ENCODE data around the gene RNPEPL1.
"Not testable (repeated sequence)": the region's sequence is repeated elsewhere in the genome, so short reads cannot be mapped to it uniquely, and the experiment has no call there.

The RNPEPL1 gene

DNA sequence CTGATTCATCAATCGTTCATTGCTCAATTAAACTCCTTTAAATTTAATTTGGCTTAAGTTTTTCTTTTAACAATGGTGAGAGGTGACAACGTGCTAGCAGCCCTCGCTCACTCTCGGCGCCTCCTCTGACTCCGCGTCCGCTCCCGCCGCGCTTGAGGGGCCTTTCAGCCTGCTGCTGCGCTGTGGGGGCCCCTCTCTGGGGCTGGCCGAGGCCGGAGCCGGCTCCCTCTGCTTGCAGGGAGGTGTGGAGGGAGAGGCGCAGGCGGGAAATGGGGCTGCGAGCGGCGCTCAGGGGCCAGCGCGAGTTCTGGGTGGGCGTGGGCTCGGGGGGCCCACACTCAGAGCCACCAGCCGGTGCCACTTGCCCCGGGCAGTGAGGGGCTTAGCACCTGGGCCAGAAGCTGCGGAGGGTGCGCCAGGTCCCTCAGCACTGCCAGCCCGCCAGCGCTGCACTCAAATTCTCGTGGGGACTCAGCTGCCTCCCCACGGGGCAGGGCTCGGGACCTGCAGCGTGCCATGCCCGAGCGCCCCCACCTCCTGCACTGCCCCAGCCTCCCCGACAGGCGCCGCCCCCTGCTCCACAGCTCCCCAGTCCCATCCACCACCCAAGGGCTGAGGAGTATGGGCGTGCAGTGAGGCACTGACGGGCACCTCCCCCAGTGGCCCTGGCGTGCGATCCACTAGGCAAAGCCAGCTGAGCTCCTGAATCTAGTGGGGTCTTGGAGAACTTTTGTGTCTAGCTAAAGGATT, 30.1 kb upstream of the RNPEPL1 start:
- DNase-seq = no peak

DNA sequence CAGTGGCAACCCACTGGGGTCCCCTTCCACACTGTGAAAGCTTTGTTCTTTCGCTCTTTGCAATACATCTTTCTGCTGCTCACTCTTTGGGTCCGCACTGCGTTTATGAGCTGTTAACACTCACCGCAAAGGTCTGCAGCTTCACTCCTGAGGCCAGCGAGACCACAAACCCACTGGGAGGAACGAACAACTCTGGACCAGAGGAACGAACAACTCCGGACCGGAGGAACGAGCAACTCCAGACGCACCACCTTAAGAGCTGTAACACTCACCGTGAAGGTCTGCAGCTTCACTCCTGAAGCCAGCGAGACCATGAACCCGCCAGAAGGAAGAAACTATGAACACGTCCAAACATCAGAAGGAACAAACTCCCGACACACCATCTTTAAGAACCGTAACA, 29.2 kb upstream of the RNPEPL1 start:
- DNase-seq = not testable (repeated sequence)

DNA sequence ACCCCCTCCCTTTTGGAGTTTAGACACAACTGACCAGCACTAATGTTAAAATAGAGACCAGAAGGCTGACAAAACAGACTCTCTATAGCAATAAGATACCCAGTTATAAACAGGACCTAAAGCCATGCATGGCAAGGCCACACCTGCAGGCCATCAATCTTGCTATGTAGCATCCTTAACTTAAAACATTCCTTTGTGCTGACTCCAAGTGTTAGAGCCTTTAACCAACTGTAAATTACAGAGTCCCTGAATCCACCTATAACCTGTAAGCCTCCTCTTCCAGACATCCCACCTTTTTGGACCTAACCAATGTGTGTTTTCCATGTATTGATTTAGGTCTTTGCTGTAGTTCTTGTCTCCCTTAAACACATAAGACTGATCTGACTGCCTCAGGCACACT, 28.4 kb upstream of the RNPEPL1 start:
- no peak for DNase-seq

DNA sequence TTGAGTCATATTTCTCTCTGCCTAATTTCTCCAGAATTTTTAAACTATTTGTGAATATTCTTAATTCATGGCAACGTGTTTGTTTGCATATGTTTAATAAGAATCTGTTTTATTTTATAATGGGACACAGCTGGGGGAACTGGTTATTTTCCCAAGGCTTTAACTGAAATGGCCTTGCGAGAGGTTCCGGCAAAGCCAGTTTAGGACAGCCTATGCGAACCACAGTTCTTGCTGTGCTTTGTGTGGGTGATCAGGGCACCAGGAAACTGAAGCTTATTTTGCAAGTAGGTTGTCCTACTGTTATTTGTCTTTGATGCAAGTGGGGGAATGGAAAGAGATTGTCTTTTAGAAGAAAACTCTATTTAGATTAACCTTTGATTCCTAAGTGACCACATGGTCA, 17.0 kb upstream of the RNPEPL1 start:
- DNase-seq = no peak

DNA sequence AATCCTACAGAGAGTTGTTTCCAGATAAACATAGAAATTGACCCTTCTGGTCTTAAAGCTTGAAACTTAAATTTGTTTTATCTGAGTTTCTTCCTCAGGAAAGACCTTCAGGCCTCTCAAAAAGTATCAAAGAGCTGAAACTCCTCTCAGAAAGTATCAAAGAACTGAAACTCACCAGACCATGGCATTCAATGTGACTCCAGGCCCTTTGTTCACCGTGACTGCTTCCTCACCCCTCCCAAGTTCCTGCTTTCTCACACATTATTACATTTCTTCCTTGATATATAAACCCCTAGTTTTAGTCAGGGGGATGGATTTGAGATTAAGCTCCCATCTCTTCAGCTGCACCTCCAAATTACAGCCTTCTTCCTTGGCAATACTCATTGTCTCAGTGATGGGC, 16.5 kb upstream of the RNPEPL1 start:
- DNase-seq = no peak

DNA sequence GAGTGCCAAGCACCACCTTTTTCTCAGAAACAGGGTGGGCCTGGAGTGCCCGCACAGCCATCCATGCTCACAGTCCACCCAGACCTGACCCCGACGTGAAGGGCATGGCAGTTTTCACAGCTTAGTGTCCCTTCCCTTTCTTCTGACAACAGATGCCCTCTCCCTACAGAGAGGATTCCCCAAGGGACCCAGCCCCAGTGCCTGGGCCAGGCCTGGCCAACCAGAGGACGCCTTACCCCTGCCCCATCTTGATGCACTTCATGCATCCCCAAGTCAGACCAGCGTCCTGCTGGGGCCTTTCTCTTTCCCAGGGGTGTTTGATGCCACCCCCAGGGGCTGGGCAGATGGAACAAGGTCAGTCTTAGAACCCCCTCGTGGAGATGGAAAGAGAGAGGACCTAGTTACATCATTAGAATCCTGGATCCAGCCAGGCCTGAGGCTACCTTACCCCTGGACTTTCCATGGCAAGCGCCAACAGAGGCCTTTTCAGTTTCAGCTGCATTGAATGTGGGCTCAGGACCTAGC, 14.3 kb upstream of the RNPEPL1 start:
- DNase-seq = no peak

DNA sequence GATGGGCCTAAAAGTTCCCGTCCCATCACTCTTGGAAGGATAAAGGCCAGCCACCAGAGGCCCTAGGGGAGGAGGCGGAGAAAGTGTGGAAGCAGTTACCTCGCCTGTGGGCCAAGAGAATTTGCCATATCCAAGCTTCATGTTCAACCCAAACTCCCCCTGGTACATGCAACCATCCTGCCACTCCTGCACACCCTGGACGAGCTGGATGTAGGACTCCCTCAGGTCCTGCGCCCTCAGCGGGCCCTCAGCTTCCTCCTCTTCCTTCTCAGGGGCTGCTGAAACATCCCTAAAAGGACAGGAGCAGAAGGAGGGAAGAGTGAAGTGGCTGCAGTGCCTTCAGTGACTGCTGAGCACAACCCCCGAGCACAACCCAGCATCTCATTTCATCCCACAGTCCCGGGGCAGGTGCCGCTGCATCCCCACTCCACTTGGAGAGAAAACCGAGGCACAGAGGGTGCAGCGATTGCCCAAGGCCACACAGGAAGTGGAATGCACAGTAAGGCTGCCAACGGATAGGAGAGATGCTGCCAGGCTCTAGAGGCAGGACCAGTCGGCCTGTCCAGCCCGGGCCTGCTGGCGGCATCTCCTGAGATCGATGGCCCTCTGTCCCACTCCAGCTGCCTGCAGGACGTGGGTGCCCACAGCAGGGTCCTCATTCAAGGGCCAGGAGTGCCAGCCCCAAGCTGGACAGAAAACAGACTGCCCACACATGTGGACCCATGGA, 13.4 kb upstream of the RNPEPL1 start:
- no peak for DNase-seq

DNA sequence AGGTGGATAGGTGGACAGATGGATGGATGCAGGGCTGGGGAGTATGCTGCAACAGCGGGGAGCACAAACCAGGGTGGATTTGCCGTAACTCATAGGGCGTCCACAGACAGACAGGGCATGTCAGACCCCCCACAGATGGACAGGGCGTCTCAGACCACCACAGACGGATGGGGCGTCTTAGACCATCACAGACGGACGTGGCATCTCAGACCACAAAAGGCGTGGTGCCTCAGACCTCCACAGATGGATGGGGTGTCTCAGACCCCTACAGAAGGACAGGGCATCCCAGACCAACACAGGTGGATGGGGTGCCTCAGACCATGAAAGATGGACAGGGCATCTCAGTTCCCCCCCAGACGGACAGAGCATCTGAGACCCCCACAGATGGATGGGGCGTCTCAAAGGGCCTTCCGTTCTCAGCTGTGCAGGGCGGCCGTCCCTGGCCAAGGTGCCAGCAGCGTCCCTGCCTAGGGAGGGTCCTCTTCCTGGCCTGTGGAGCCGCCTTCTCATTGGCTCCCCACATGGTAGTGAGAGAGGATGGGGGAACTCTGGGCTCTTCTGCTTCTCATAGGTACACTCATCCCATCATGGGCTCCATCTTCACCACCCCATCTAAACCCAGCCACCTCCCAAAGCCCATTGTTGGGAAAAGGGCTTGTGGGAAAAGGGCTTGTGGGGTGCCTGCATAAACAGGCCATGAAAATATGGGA, 12.6 kb upstream of the RNPEPL1 start:
- DNase-seq = no peak

DNA sequence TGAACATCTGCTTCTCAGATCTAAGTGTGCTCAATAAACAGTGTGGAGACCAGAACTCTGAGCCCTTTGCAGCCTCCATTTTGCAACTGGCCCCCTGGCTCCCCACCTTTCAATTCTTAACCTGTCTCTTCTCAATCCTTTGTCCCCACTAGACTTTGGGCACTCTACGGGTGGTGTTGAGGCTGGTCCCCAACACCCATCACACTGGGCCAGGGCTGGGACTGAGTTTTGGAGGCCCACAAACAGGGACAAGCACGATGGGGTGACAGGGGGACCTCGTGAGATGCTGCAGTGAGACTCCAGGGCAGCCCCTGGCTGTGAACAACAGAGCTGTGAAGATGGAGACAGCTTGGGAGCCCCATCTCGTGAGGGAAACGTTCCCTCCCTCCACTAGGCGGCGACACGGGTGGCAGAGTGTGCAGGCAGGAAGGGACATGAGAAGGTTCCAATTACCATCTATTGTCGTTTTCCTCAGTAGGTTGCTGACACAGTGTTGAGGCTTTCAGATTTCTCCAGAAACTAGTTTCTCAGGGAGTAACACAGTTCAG, 11.7 kb upstream of the RNPEPL1 start:
- DNase-seq = peak; percentile 53

DNA sequence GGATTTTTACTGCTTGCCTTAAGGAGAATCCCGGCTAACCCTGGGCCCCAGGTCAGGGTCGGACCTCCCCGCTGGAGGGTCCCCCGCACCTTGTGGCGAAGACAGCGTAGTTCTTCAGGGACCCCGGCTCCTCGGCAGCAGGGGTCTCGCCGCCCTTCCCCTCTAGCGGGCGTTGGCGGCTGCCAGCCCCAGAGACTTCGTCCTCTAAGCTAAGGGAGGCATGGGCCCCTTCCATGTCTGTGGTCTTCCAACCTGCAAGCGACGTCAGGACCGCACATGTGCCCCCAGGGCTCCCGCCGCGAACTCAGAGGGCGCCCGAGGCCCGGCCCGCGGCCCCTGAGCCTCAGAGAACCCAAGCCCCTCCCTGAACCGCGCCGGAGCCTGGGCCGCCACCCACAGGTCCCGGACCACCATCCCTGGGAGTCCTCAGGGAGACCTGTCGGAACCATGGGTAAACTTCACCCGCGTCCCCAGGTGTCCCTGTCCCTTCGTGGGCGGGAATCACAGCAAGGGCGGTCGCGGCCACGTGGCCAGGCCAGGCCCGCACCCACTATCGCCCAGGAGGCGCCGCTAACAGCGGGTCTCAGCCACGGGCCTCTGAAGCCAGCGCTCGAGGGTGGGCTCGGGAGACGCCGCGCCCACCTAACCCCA, 11.1 kb upstream of the RNPEPL1 start:
- DNase-seq = no peak

DNA sequence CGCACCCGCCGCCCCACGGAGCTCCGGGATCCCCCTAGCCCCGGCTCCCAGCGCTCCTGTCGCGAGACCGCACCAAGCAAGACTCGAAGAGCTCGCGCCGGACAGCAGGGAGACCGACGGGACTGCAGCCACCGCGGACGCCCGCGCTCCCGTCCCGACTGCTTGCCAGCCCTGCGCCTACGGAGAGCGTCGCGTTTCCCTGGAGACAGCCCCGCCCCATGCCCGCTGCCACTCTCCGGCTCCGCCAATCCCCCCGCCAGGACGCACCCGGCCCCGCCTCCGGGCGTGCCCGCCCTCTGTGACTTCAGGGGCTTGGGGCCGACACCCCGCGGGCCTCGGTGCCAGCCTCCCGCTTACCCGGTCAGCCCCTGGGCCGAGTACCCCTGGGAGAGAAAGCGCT, 10.5 kb upstream of the RNPEPL1 start, which contains the start of gene ANKMY1:
ANKMY1 (minus strand) TSS at position 181 of the 400 bp plus-strand sequence. CDS start 653 bp downstream, outside the sequence.
- peak; percentile 76 for DNase-seq

DNA sequence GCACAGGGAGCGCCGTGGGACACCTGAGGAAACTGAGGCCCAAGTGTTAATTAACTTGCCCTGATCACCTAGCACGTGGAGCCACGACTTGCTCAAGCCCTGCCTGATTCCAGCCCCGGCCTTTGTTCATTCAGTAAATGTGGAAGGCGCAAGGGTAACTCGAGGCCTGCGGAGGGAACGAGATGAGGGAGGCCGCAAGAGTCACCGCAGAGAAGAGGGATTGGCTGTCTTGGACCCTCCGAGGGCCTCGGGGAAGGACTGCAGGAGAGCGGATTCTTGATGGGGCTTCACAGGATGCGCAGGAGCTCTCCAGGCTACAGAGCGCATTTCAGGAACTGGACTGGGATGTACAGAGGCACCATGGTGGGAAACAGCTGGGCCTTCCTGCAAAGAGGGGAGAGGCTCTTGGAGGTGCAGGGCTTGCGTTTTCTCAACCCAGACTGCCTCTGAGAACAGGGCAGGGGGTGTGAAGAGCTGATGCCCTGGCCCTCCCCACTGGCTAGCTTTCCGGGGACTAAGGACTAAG, 10.0 kb upstream of the RNPEPL1 start:
- no peak for DNase-seq

DNA sequence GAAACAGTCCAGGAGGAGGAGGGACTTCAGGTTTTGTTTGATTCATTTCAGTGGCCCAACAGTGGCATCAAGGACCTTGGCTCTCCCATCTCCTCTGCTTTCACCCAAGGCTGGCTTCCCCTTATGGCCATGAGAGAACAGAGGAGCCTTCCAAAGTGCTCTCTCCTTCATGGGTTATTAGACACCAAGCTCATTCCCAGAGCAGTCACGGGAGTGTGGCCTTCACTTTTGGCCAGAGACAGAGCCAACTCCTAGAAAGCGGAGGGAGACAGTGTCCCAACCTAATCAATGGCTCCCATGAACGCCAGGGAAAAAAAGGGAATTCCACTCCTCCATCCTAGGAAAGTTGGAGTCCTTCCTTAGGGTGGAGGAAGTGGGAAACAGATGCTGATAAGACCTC, 9.0 kb upstream of the RNPEPL1 start:
- no peak for DNase-seq

DNA sequence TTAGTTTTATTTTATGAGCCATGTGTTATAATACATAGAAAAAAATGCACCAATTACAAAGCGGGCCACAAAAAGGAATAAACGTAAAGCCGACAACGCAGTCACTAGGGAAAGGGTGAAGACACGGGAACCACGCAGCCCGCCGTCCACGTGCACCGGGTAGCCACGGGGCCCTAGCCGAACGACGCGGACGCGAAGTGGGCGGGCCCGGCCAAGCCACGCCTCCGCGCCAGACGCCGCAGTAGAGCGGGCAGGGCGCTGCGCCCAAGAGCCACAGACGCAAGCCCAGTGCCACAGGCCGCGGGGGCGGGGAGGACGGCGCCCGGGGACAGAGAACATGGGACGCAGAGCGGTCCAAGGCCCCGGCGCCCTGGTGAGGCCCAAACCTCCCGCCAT, 8.2 kb upstream of the RNPEPL1 start, which contains the start of gene DUSP28:
DUSP28 (plus strand) TSS at position 274 of the 396 bp plus-strand sequence. CDS start 328 bp downstream, outside the sequence.
- DNase-seq = peak; percentile 85

DNA sequence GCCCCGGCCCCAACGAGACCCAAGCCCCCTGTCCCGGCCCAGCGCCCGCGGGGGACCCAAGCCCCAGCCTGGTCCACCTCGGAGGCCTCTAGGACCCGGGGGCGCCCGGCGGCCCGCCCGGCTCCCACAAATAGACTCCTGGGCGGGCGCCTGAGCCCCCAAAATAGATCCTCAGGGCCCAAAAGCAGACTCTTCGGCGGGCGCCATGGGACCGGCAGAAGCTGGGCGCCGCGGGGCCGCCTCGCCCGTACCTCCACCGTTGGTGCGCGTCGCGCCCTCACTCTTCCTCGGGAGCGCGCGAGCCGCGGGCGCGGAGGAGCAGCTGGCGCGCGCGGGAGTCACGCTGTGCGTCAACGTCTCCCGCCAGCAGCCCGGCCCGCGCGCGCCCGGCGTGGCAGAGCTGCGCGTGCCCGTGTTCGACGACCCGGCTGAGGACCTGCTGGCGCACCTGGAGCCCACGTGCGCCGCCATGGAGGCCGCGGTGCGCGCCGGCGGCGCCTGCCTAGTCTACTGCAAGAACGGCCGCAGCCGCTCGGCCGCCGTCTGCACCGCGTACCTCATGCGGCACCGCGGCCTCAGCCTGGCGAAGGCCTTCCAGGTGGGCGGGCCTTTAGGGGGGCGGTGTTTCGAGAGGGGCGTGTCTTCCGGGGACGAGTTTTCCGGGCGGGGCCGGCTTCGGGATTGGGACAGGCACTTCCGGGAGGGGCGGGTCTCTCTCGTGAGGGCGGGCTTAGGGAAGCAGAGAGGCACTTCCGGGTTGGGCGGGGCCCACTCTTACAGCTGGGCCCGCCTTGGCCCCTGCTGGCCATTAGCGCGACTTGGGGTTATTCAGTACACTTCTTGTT, 7.6 kb upstream of the RNPEPL1 start:
- peak; percentile 98 for DNase-seq

DNA sequence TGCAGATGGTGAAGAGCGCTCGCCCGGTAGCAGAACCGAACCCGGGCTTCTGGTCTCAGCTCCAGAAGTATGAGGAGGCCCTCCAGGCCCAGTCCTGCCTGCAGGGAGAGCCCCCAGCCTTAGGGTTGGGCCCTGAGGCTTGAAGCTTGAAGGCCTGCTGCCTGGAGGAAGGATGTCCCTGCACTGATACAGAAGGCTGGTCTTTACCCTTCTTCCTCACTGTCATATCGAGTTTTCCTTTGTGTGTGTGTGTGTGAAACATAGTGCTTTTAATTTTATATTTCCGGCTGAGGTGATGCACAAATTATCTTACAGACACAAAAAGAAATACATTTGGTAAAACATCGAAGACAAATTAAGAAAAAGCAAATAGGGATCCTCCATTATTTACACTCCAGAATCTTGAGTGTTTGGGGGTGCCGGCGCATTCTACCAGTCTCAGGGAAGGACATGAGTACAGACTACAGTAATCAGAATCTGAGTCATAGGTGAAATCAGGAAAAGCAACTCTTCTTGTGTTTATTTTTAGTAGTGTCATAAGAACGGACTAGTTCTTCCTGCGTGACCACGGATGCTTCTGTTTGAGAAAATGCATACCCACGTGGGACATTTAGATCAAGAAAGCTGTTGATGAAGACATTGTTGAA, 6.8 kb upstream of the RNPEPL1 start:
- peak; percentile 66 for DNase-seq

DNA sequence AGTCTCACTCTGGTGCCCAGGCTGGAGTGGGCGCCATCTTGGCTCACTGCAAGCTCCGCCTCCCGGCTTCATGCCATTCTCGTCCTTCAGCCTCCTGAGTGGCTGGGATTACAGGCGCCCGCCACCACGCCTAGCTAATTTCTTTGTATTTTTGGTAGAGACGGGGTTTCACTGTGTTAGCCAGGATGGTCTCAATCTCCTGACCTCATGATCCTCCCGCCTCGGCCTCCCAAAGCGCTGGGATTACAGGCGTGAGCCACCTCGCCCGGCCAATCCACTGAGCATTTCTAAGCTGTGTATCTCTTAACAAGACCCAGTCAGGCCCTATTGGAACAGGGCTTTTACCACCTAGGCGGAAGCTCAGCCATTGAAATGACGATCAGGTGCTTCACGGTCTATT, 5.1 kb upstream of the RNPEPL1 start:
- DNase-seq = not testable (repeated sequence)

DNA sequence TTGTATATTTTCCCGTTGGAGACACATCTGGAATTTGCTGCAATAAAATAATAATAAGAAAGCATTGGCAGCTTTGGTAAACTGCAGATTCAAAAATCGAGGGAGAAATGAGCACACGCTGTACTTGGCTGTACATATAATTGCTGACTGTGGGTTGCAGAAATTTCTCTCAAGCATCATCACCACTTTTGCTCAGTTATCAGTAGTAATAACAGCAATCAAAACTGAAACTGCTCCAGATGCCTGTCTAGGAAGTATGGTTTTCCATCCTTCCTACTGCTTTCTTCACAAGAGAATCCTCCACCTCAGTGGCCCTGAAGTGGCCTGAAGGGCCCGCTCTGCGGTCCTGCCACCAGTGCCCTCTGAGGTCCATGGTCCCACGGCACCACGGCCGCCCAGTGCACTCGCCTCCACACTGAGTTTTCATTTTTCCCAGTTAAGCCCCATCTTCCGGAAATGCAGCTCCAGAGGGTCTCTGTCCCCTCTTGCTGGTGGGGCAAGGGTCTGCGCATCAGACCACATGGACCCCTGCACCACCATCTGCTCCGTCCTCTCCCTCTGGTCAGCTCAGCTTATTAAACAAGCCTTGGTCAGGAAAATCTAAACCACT, 4.2 kb upstream of the RNPEPL1 start:
- DNase-seq = no peak

DNA sequence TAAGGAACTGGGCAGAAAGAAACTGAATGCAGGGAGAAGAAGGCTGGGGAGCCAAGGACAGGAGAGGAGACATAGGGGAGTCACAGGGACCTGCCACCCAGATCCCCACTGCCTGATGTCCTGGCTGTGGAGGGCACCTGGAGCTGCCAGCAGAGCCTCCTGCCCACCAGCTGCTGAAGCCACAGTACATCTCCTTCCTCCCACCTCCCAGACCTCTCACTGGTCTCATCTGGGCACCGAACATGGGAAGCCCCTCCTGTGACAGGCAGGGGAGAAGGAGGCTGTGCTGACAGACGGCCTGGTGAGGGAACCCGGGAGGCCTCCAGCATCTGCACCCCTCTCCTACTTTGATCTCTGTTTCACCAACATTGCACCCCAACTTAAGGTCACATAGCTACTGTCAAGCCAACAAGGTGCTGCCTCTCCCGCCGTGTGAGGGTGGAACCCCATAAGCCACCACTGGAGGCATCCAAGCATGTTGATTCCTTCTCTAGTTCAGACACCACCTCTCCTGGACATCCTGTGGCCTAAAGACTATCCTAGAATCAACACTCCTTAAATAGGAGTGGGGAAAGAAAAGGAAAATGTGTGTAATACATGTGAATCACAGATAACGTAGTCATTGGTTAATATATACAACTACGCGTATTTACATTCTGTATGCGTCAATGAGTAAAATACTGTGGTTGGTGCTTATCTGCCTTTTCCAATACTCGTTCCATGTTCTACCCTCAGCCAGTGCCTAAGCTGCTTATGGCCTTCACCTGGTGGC, 3.5 kb upstream of the RNPEPL1 start:
- no peak for DNase-seq

Data from EL (cell line).